Measurements from ENCODE around the gene ACAN.

DNA sequence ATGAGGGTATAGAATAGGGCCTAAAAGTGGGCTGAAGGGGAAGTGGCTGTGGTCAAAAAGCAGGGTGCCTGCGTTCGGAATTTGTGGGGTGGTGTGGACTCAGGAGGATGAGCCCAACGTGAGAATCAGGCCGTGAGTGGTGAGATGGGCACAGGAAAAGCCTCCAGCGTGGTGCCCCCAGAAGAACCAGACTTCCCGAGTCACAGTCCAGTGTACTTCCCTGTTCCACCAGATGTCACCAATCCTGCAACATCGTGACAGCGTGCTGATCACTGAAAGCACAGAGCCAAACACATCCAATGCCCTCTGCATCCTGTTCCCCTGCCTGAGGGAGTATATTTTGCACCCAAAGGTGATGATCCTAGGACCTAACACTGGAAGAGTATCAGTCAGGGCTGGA lies 20.8 kb upstream of the ACAN start:
- TF ChIP-seq, protein P1, sequence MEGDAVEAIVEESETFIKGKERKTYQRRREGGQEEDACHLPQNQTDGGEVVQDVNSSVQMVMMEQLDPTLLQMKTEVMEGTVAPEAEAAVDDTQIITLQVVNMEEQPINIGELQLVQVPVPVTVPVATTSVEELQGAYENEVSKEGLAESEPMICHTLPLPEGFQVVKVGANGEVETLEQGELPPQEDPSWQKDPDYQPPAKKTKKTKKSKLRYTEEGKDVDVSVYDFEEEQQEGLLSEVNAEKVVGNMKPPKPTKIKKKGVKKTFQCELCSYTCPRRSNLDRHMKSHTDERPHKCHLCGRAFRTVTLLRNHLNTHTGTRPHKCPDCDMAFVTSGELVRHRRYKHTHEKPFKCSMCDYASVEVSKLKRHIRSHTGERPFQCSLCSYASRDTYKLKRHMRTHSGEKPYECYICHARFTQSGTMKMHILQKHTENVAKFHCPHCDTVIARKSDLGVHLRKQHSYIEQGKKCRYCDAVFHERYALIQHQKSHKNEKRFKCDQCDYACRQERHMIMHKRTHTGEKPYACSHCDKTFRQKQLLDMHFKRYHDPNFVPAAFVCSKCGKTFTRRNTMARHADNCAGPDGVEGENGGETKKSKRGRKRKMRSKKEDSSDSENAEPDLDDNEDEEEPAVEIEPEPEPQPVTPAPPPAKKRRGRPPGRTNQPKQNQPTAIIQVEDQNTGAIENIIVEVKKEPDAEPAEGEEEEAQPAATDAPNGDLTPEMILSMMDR (IDR thresholded peaks at IDR 0.05) = no peak
- no peak for TF ChIP-seq POLR2A (IDR thresholded peaks at IDR 0.05)
